Esophagus muscularis mucosa (tissue), 3 donors: ENCODE measurements around the gene NEK7.

Experiments used
- CTCF ChIP-seq, 3 experiments: fragments of 200-600 bp in 2 of 3; fragments of 450-650 bp in 1 of 3; sonication (generic) in 2 of 3; IDR thresholded peaks; one replicate each; pipeline ENCODE4 v1.5.1; 2017 to 2019; ENCODE audit warnings: antibody characterized with exemption in 3 of 3, mild to moderate bottlenecking in 2 of 3, moderate library complexity in 1 of 3
- POLR2AphosphoS5 ChIP-seq, 2 donors: sonication (generic); formaldehyde crosslinking; IDR thresholded peaks; one replicate each; pipeline ENCODE4 v1.6.1; 2017; ENCODE audit warnings: antibody characterized with exemption in 2 of 2

GRCh38 chr1:198185146-198185545 is 28.3 kb downstream of the NEK7 start:
- no peak for TF ChIP-seq CTCF (IDR thresholded peaks at IDR 0.05)
- no peak for TF ChIP-seq POLR2AphosphoS5 (IDR thresholded peaks at IDR 0.05)
